Measurements from ENCODE around the gene NXPH4. TPM values are rescaled to one million over a fixed set of nuclear protein-coding genes. Genes with fewer than 3 reads are reported as not detected.

The NXPH4 gene
- total RNA-seq, 1 donor from 2014 or later, result not detected

GRCh38 chr12:57219205-57219992, 2.8 kb downstream of the NXPH4 start:
- DNase-seq (ENCODE audit: low spot score), result no peak

GRCh38 chr12:57219993-57220754, 3.6 kb downstream of the NXPH4 start:
- no peak for DNase-seq (ENCODE audit: low spot score)

- DNase-seq (ENCODE audit: low spot score), result no peak
Measured at GRCh38 chr12:57220770-57221168, 4.2 kb downstream of the NXPH4 start.

GRCh38 chr12:57221169-57221917, 4.7 kb downstream of the NXPH4 start:
- DNase-seq (ENCODE audit: low spot score), result no peak

GRCh38 chr12:57222286-57223190, 5.9 kb downstream of the NXPH4 start:
- no peak for DNase-seq (ENCODE audit: low spot score)

GRCh38 chr12:57223191-57224165, 6.9 kb downstream of the NXPH4 start:
- no peak for DNase-seq (ENCODE audit: low spot score)

GRCh38 chr12:57224278-57224972, 7.8 kb downstream of the NXPH4 start:
- DNase-seq (ENCODE audit: low spot score), result no peak

- DNase-seq (ENCODE audit: low spot score), result no peak
Measured at GRCh38 chr12:57224973-57225679, 8.5 kb downstream of the NXPH4 start.

- no peak for DNase-seq (ENCODE audit: low spot score)
Measured at GRCh38 chr12:57225680-57226210, 9.2 kb downstream of the NXPH4 start.

- DNase-seq (ENCODE audit: low spot score), result no peak
Measured at GRCh38 chr12:57226588-57227314, 10.2 kb downstream of the NXPH4 start.

- no peak for DNase-seq (ENCODE audit: low spot score)
Measured at GRCh38 chr12:57227315-57228115, 10.9 kb downstream of the NXPH4 start.

- no peak for DNase-seq (ENCODE audit: low spot score)
Measured at GRCh38 chr12:57229046-57229633, 12.5 kb downstream of the NXPH4 start.

GRCh38 chr12:57229634-57230380, 13.2 kb downstream of the NXPH4 start, which contains the start of gene SHMT2:
Gene SHMT2 (plus strand): TSS chr12:57229711. CDS start chr12:57229779, 68 bp downstream.
- peak; percentile 94 for DNase-seq (ENCODE audit: low spot score)

GRCh38 chr12:57230381-57231155, 14.0 kb downstream of the NXPH4 start:
- no peak for DNase-seq (ENCODE audit: low spot score)

Measured in ureter (tissue), 1 donor.